HG03135 (cell line): ENCODE data around the gene PHF21A.

Experiments
- ATAC-seq: cut with Tn5 transposase; IDR thresholded peaks from one replicate; pipeline ENCODE4 v1.9.1; 2021; ENCODE audit warnings: mild to moderate bottlenecking, moderate library complexity; ENCODE audit not compliant: unreplicated experiment

PHF21A gene

DNA sequence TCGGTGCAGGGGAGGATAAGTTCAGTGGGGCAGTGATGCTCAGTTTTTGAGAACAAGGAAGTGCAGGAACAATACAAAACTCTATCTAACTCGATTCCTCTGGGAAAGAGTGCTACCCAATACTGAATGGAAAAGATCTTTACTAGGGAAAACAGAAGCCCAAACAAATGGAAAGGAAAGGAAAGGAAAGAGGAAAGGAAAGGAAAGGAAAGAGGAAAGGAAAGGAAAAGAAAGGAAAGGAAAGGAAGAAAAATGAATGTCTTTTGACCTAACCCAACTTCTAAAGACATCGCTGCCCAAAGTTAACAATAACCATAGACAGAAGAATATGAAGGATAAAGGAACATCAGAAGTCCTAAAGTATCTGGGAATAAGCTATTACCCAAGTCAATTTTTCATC lies 41.6 kb downstream of the PHF21A start:
- ATAC-seq = no peak

DNA sequence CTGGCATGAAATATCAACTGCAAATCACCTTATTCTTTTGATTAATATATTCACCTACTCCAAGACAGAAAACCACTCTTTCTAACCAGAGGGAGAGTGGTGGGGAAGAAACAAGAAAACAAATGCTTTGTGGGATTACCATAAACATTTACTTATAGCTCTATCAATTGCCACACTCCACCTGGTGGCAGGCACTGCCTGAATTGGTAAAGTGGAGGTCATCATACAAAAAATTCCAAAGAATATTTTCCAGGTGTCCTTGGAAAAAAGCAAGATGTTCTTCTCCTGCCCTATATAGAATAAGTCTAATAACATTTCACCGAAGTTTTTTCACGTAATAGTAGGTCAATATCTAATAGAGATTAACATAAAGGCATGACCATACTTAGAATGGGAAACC lies 45.3 kb downstream of the PHF21A start:
- no peak for ATAC-seq

DNA sequence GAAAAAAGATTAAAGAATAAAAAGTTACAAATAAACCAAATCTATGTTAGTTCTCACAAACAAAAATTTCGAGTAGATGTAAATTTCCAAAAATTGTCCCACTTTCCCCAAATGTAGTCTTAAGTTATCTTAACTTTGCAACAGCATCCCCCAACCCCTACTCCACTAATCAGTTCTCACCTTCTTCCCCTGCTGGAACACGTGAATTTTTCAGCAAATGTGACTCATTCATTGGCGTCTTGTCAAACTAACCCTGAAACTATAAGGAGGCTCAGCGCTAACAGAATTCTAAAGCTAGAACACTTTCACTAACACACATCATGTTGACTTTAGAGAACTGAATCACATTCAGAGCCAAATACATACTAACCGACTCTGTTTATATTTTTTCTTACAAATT lies 46.1 kb downstream of the PHF21A start:
- no peak for ATAC-seq

DNA sequence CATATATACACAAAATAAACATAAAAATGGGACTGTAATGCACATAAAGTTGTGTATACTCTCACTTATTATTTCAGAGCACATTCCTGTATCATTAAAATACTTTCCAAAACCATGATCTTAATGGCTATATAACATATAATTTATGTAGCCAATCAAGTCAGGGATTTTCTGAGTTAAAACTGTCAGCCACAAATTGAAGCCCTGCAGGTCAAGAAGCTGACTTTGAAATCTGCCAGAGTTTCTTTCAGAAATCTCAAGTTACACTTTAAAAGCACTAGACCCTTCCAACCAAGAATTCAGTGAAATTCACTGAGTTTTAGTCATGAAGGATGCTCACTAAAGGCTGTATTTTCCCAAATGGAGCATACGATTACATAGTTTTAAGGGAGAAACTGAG lies 47.6 kb downstream of the PHF21A start:
- no peak for ATAC-seq

DNA sequence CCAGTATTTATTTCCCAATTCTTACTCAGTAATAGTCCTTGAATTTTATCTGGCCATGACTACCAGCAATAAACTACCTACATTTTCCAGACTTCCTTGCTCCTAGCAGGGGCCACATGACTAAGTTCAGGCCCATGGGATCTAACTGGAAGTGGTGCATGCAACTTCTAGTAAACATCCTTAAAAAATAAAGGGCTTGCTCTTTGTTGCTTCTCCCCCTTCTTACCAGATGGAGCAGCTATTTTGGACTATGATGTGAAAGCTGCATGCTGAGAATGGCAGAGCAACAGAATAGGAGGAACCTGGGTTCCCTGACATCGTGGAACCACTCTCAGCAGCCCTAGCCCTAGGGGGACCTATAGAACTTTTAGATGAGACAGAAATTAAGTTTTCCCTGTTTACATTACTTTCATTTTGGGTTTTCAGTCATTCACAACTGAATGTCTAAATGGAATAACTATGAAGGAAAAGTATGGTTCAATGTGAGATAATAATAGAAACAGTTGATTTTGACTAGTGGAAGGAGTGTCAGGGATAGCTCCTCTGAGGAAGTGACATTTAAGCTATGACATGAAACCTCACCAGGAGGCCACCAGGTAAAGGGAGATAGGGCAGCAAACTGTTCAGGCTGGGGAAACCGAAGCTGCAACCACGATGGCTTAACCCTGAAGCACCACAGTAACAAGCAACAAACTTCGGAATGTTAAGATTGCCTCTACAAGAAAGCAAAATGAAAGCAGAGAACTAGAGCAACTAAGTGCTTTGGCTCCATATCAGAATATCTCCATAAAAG lies 48.9 kb downstream of the PHF21A start:
- no peak for ATAC-seq

DNA sequence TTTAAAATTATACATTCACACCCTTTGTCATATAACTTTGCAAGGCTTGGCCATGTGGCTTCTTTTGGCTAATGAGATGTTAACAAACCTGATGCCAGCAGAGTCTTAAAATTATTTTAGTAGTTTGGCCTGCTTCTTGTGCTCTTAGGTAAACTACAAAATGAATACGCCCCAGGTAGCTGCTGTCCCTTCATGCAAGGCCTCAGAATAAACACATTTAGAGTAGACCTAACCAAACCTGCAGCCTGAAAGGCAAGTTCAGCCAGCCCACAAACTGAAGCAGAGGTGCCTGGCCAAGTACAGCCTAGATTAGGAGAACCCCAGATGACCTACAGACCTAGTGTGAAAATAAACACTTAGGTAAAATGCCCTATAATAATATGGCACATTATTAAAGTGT lies 50.2 kb downstream of the PHF21A start:
- no peak for ATAC-seq

DNA sequence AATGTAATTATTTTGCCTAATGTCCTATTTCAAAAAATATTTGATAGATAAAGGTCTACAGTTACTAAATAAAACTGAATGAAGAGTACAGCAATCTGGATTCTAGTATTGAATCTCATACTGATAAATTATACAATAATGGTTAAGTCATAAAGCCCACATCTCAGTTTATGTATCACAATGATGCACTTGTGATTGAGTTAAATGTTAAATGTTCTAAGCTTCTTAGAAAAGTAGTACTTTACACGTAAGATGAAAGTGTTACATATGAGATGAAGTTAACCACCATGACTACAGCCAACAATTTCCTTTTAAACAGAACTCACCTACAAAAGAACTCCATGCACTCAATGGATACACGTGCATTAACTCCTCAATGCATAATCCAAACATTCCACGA lies 51.7 kb downstream of the PHF21A start:
- ATAC-seq = no peak

DNA sequence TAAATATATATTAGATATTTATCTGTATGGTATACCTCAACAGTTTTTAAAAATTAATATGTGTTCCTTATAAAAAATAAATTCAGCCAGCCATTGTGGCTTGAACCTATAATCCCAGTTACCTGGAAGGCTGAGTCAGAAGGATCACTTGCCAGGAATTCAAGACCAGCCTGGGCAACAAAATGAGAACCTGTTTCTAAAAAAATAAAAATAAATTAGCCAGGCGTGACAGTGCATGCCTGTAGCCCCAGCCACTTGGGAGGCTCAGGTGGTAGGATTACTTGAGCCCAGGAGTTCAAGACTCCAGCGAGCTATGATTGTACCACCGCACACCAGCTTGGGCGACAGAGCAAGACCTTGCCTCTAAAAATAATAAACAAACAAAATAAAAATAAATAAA lies 54.9 kb downstream of the PHF21A start:
- ATAC-seq = no peak

DNA sequence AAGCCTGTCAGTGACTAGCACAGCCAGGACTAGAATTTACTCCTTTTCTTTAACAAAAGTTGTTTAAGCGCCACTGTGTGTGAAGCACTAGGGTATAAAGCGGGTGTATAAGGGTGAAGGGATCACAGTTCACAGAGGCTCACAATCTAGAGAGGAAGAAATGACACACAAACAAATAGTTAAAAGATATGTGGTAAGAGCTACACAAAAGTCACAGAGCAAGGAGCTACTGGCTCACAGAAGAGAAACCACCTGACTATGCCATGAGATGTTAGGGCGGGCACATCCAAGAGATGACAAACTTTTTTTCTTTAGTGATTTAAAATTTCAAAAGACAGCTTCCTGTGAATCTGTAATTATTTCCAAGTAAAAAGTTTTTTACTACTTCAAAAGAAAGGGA lies 55.6 kb downstream of the PHF21A start:
- ATAC-seq = no peak

DNA sequence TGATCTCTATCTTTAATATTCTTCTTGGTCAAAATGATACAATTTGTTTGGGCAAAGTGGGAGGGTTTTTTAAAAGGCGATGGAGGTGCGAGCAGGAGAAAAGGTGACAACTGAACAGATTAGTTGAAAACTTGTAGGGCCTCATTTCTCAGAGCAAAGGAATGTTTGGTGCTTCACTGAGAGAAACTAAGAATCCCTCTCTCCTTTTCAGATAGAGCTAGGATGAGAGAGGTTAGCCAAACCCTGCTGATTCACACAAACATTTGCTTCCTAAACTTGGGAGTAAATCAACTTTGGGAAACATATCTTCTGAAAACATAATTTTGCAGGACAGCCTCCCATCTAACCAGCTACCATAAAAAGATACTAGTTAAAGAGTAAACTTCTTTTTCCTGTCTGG lies 57.0 kb downstream of the PHF21A start:
- ATAC-seq = no peak

DNA sequence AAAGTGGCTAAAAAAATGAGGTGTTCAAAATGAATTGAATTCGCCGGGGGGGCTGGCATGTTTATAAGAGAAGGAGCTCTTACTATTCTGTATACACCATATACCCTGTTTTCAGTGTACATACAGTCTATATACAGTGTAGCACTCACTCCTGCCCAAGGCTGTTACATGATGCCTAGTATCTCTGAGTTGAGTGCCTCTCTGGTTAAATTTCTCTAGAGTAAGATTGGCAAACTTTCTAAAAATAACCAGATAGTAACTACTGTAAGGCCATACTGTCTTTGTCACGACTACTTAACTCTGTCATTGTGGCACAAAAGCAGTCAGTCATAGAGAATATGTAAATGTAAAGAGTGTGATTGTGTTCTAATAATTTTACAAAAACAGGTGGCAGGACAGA lies 58.1 kb downstream of the PHF21A start:
- ATAC-seq = no peak

DNA sequence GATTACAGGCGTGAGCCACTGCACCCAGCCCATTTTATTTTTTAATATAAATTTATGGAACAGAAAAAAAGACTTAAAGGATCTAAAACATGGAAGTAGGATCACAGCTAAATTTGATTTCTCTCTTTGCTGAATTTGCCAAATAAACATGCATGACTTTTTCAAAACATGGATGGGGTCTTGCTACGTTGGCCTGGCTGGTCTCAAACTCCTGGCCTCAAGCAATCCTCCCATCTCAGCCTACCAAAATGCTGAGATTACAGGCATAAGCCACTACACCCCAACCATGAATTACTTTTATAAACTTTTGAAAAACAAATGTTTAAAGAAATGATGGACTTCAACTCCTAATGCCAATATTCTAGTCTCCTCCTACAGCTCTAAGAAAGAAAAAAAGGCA lies 61.2 kb downstream of the PHF21A start:
- no peak for ATAC-seq

DNA sequence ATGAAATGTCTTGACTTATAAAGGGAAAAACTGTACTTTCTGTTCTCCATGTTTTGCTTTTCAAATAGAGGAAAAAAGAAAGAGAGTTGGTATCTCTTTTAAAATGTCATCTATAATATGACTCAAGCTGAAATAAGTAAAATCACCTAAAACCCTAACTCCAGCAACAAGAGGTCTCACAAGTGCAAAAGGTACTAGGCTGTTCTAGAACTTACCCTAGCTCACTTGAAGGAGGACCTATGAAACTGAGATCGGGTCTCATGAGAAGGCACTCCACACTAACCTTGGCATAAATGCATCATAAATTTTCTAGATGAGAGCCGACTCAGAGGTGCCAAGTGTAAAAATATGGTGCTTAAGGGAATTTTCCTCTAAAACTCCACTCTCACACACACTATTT lies 63.8 kb downstream of the PHF21A start:
- no peak for ATAC-seq

DNA sequence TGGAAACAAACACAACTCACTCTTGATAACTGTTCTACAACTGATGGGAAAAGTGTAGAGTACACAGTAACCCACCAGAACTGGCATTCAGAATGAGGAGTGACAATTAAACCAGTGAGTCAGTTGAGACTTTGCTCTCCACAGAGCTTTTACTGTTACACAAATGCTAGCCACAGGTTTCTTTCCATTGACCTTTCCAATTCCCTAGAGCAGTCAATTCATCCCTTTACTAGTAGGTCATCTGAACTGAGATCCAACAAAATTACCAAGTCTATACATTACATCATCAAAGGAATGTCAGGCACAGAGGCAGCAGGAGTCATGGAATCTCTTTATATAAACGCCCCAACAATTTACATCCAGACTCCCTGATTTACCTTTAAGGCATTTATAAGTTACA lies 65.9 kb downstream of the PHF21A start:
- ATAC-seq = no peak

DNA sequence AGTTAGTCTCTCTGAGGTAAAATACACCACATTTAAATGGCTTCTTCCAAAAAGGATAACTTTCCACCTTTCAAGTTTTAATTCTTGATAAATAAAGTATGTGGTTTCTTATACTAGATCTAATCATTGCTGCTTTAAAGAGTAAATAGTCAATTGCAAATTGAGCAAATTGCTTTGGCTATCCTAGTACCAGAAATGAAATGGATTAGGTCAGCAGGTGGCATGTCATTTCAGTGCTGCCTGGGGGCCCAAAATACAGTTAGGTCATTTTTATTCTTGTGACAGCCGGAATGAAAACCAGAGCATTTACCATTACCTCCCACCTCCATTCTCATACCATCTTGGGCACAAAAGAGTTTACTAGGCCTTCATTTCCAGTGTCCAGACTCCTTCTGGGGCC lies 70.2 kb downstream of the PHF21A start:
- ATAC-seq = no peak

DNA sequence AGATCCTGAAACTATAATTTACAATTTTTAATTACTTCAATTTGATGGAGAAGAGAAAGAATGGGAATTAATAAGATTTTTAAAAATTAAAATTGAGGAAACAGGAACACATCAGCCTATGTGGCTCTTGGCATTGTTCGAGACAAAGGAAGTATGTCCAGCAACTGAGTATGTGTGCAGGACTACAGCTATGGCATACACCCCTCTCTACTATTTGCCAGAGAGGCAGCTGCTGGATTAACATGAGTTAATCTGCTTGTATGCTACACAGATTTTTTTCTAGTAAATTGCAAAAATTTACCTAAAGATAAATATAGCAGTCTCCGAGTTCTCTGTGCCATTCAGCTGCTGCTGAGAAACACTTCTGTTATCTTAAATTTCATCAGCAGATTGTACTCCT lies 70.6 kb downstream of the PHF21A start:
- ATAC-seq = no peak

DNA sequence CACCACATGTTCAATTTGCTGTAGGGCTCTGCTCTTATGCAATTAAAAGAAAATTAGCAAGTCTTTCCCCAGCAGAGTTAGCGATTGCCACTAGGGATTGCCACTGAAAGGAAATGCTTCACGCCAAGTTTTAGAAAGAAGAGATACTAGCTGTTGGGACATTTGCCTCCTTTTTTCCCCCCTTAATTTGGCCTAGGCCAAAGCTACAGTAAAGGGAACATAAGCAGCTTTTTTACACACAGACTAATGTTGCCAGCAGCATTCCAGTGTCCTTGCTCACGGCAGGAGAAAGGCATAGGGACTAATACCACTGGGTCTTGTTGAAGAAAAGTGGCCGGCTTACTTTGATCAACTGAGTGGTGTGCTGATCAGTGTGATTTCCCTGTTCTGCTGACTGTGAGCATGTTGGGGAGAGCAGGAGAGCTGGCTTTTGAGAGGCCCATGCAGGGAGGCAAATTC lies 71.2 kb downstream of the PHF21A start:
- no peak for ATAC-seq

DNA sequence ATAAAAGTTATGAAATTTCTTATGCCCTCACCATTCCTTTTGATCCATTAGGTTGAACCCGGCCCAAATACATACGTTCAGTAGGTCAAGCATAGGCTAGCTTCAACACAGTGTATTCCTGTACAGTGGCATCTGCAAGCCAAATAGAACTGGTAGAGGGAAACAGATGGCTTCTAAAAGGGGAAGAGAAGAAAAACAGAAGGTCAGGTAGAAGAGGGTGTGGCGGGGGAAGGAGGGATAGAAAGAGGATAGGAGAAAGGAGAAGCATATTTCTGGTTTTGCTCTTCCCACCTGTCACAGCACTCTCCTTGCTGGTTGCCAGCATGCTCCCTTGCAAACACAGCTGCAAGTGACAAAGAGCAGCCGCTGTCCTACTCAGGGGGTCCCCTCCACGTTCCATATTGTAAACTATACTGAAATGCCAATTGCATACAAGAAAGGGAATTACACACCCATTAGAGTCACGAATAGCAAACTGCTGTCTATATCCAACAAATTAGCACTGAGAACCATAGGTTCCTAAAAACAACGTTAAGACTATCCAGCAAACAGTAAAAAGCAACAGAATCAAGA lies 71.8 kb downstream of the PHF21A start:
- ATAC-seq = no peak

DNA sequence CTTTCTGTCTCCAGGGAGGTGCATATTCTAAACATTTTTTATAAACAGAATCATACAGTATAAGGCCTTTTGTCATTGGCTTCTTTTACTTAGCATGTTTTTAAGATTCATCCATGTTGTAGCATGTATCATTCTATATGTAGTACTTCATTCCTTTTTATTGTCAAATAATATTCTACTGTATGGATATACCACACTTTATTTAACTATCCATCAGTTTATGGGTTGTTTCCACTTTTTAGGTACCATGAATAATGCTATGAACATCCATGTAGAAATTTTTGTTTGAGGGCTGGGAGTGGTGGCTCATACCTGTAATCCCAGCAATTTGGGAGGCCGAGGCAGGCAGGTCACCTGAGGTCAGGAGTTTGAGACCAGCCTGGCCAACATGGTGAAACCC lies 73.1 kb downstream of the PHF21A start:
- ATAC-seq = no peak

DNA sequence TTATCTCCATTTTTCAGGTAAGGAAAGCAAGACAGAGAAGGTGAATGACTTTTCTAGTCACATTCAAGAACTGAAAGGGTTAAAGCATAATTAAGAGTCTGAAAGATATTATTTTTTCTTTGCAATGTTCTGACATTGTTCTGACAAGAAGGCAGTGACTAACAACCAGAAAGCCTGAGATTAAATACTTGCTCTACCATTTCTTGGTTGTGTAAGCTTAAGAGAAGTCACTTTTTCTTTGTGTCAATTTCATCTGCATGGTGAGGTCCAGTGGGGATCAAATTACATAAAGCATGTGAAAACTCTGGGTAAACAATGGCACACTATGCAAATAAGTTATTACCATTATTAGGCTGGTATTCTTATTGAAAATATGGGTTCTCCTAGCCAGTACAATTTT lies 73.7 kb downstream of the PHF21A start:
- ATAC-seq = no peak

DNA sequence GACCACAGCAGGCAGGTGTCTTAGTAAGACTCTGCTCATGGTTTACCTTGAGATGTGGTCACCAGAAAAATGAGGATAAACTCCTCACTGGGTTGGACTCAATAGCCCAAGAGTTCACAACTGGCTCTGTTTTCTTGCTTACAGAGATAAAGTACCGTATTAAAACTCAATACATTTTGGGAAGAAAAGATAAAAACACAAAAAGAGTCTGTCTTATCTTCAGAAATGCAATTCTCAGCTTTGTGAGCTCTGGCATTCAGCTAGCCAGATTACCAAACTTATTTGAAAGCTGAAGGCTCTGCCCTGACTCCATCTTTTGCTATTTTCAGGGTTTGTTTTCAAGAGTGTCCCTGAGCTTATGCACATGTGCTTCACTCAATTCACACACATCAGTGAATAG lies 75.4 kb downstream of the PHF21A start:
- no peak for ATAC-seq

DNA sequence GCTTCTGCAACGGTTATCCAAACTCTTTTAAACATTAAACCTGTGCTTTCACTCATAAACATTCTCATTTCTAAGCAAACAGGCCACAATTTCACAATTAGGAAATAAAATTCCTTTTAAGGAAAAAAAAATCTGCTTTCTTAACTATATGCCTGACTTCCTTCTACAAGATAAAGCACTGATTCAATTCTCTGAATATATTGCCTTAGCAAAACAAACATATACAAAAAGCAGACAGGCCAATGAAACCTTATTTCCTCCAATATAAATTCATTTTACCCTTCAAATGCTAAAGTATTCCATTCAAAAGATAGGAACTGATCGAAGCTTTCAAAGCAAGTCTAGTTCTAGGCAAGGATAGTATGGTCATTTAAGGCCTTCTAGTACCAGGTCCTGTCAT lies 76.7 kb downstream of the PHF21A start:
- ATAC-seq = no peak

DNA sequence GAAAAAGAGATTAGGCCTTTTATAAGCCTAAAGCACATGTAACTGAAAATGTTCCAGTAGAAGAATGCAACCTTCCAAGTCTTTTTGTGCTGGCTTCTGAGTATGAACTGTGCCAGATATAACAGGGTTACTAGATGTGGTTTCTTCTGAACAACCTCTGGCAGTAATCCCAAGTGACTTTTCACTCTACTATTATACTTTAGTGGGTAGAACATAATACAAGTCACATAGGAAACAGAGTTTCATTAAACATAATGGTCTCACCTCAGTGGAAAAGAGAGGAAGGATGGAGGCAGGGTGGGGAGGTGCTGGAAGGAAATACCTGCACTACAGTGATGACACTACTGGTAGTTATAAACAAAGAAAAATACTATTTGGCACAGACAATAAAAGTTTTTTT lies 81.3 kb downstream of the PHF21A start:
- no peak for ATAC-seq
